ENCODE data around the gene CPXM2. TPM values are rescaled to one million over a fixed set of nuclear protein-coding genes. Genes with fewer than 3 reads are reported as not detected.

Gene CPXM2
- polyA plus RNA-seq, 1 donor (not counting 4 experiments of a cell fraction or from before 2014, with no cell fraction given) = 0.03 TPM

DNA sequence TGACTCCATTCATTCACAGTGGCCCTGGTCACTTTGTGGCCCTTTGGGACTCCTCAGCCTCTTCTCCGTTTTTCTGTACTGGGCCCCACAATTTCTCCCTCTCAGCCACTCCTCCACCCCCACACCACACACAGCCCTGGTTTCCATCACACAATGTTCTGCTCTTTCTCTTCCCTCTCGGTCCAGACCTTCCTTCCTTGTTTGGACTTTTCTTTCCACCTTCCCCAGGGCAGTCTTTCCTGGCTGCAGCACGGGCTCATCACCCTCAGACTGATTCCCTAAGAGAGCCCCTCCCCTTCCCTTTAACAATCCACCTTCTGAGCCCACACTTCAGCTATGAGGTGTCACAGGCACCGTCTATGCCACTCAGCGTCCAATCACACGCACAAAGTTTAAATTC is 25.7 kb downstream of the CPXM2 start:
- Histone ChIP-seq H2AFZ (ENCODE audit: control insufficient read depth, low read length) (no peak overlapping the region), H3K4me1 (ENCODE audit: control insufficient read depth, extremely low read depth, insufficient read depth, low read length) (no peaks in the 10 kb centered on the region), H3K9me1 (ENCODE audit: control insufficient read depth, extremely low read depth, insufficient read depth, low read length) (no peaks in the 10 kb centered on the region), H3K36me3 (ENCODE audit: control insufficient read depth in 2 of 2, extremely low read depth in 1 of 2, insufficient read depth in 2 of 2, low read length in 2 of 2) (no peaks in the 10 kb centered on the region), H4K20me1 (ENCODE audit: control insufficient read depth, extremely low read depth, insufficient read depth, low read length) (no peaks in the 10 kb centered on the region), H3K4me3 (ENCODE audit: control insufficient read depth in 2 of 3, extremely low read depth in 1 of 3, insufficient read depth in 2 of 3, low read depth in 1 of 3, low read length in 3 of 3) (no peak overlapping the region), H3K9me3 (ENCODE audit: control insufficient read depth, low read depth, low read length) (no peaks in the 10 kb centered on the region), H3K79me2 (ENCODE audit: control insufficient read depth, insufficient read depth, low read length) (no peaks in the 10 kb centered on the region), H3K4me2 (ENCODE audit: control insufficient read depth, extremely low read depth, insufficient read depth, low read depth, low read length) (no peak overlapping the region), H3K27me3 (ENCODE audit: control insufficient read depth, extremely low read depth, insufficient read depth, low read length) (peaks cover 12% of the 10 kb centered on the region), H3K9ac (ENCODE audit: control insufficient read depth, extremely low read depth, insufficient read depth, low read length) (no peak overlapping the region), H3K27ac (ENCODE audit: control insufficient read depth, insufficient read depth, low read length) (no peak overlapping the region)
- dilution Hi-C loops (cut with MboI; ENCODE audit: extremely low pct_ligation_motif_present, low sequenced_read_pairs) = no loop called here
- DNase-seq (ENCODE audit: low read depth, low spot score) = no peak
- no peak for TF ChIP-seq EZH2 (IDR thresholded peaks at IDR 0.05; ENCODE audit: low read length)
- TF ChIP-seq, protein P1, sequence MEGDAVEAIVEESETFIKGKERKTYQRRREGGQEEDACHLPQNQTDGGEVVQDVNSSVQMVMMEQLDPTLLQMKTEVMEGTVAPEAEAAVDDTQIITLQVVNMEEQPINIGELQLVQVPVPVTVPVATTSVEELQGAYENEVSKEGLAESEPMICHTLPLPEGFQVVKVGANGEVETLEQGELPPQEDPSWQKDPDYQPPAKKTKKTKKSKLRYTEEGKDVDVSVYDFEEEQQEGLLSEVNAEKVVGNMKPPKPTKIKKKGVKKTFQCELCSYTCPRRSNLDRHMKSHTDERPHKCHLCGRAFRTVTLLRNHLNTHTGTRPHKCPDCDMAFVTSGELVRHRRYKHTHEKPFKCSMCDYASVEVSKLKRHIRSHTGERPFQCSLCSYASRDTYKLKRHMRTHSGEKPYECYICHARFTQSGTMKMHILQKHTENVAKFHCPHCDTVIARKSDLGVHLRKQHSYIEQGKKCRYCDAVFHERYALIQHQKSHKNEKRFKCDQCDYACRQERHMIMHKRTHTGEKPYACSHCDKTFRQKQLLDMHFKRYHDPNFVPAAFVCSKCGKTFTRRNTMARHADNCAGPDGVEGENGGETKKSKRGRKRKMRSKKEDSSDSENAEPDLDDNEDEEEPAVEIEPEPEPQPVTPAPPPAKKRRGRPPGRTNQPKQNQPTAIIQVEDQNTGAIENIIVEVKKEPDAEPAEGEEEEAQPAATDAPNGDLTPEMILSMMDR (optimal IDR thresholded peaks at IDR 0.05 in 1 of 3, IDR thresholded peaks at IDR 0.05 in 1 of 3, conservative IDR thresholded peaks at IDR 0.05 in 1 of 3; ENCODE audit: extremely low read depth in 1 of 3, insufficient read depth in 2 of 3, low read length in 3 of 3) = no peak
- FAIRE-seq = no peak

DNA sequence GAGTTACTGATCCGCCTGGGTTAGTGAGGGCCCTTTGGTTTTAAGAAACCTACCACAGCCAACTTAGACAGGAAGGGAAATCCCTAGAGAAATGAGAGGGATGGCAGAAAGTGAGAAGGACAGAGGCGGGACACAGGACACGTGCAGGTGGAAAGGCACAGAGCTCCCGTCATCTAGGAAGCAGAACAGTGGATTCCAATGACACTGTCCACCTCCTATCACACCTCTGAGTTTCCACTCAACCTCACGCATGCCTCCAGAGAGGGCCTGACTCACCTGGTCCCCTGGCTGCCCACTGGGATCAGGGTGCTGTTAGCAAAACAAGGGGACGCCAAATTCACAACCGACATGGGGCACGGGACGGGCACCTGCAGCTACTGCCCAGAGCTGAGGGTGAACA is 26.3 kb downstream of the CPXM2 start:
- Histone ChIP-seq H3K9ac (ENCODE audit: control insufficient read depth, extremely low read depth, insufficient read depth, low read length) (no peak overlapping the region), H2AFZ (ENCODE audit: control insufficient read depth, low read length) (no peak overlapping the region), H3K27ac (ENCODE audit: control insufficient read depth, insufficient read depth, low read length) (no peak overlapping the region), H3K4me3 (ENCODE audit: control insufficient read depth in 2 of 3, extremely low read depth in 1 of 3, insufficient read depth in 2 of 3, low read depth in 1 of 3, low read length in 3 of 3) (no peak overlapping the region), H3K27me3 (ENCODE audit: control insufficient read depth, extremely low read depth, insufficient read depth, low read length) (peaks cover 10% of the 10 kb centered on the region), H3K4me1 (ENCODE audit: control insufficient read depth, extremely low read depth, insufficient read depth, low read length) (no peaks in the 10 kb centered on the region), H3K79me2 (ENCODE audit: control insufficient read depth, insufficient read depth, low read length) (no peaks in the 10 kb centered on the region), H3K36me3 (ENCODE audit: control insufficient read depth in 2 of 2, extremely low read depth in 1 of 2, insufficient read depth in 2 of 2, low read length in 2 of 2) (no peaks in the 10 kb centered on the region), H3K9me3 (ENCODE audit: control insufficient read depth, low read depth, low read length) (no peaks in the 10 kb centered on the region), H4K20me1 (ENCODE audit: control insufficient read depth, extremely low read depth, insufficient read depth, low read length) (no peaks in the 10 kb centered on the region), H3K4me2 (ENCODE audit: control insufficient read depth, extremely low read depth, insufficient read depth, low read depth, low read length) (no peak overlapping the region), H3K9me1 (ENCODE audit: control insufficient read depth, extremely low read depth, insufficient read depth, low read length) (no peaks in the 10 kb centered on the region)
- dilution Hi-C loops (cut with MboI; ENCODE audit: extremely low pct_ligation_motif_present, low sequenced_read_pairs) = no loop called here
- TF ChIP-seq, protein P1 (optimal IDR thresholded peaks at IDR 0.05 in 1 of 3, IDR thresholded peaks at IDR 0.05 in 1 of 3, conservative IDR thresholded peaks at IDR 0.05 in 1 of 3; ENCODE audit: extremely low read depth in 1 of 3, insufficient read depth in 2 of 3, low read length in 3 of 3) = no peak
- no peak for TF ChIP-seq EZH2 (IDR thresholded peaks at IDR 0.05; ENCODE audit: low read length)
- FAIRE-seq (no peak), DNase-seq (ENCODE audit: low read depth, low spot score) (no peak)
